HG03378 (cell line): ENCODE measurements around the gene EIF3K.

Experiments used
- ATAC-seq: cut with Tn5 transposase; IDR thresholded peaks from one replicate; pipeline ENCODE4 v1.9.1; 2021; ENCODE audit warnings: mild to moderate bottlenecking, moderate library complexity; ENCODE audit not compliant: unreplicated experiment

The EIF3K gene

GRCh38 chr19:38648769-38649304 is 29.8 kb downstream of the EIF3K start:
- ATAC-seq = no peak

GRCh38 chr19:38649305-38650171 is 30.6 kb downstream of the EIF3K start:
- no peak for ATAC-seq

GRCh38 chr19:38650172-38650775 is 31.3 kb downstream of the EIF3K start:
- no peak for ATAC-seq

- no peak for ATAC-seq
These were observed 32.1 kb downstream of the EIF3K start for GRCh38 chr19:38650911-38651584.

- no peak for ATAC-seq
These were observed 34.1 kb downstream of the EIF3K start for GRCh38 chr19:38653028-38653571.

- no peak for ATAC-seq
These were observed 35.7 kb downstream of the EIF3K start for GRCh38 chr19:38654628-38655055.

GRCh38 chr19:38655148-38655824 is 36.3 kb downstream of the EIF3K start:
- no peak for ATAC-seq

GRCh38 chr19:38656171-38656981 is 37.4 kb downstream of the EIF3K start:
- ATAC-seq = no peak

GRCh38 chr19:38657633-38658222 is 38.7 kb downstream of the EIF3K start:
- ATAC-seq = no peak

- ATAC-seq = no peak
These were observed 39.7 kb downstream of the EIF3K start for GRCh38 chr19:38658462-38659306.

- ATAC-seq = no peak
These were observed 41.7 kb downstream of the EIF3K start for GRCh38 chr19:38660724-38661123.

- no peak for ATAC-seq
These were observed 42.1 kb downstream of the EIF3K start for GRCh38 chr19:38661136-38661535.

GRCh38 chr19:38661996-38662395 is 43.0 kb downstream of the EIF3K start:
- ATAC-seq = no peak

GRCh38 chr19:38662537-38663155 is 43.7 kb downstream of the EIF3K start:
- ATAC-seq = no peak

GRCh38 chr19:38663156-38663651 is 44.2 kb downstream of the EIF3K start:
- no peak for ATAC-seq

GRCh38 chr19:38663957-38664502 is 45.0 kb downstream of the EIF3K start:
- no peak for ATAC-seq

GRCh38 chr19:38664503-38665211 is 45.7 kb downstream of the EIF3K start:
- no peak for ATAC-seq
